Superior temporal gyrus (tissue), 1 donor: ENCODE results near the gene BRINP3.

Experiments
- DNase-seq: peaks from one replicate; pipeline ENCODE4 v3.0.0-alpha.2; 2016; ENCODE audit errors: extremely low spot score

Gene BRINP3

GRCh38 chr1:190322274-190322673 is 155.4 kb downstream of the BRINP3 start:
- no peak for DNase-seq

GRCh38 chr1:190320952-190321351 is 156.7 kb downstream of the BRINP3 start:
- DNase-seq, result no peak

GRCh38 chr1:190312763-190313162 is 164.9 kb downstream of the BRINP3 start:
- no peak for DNase-seq

GRCh38 chr1:190303501-190303900 is 174.2 kb downstream of the BRINP3 start:
- DNase-seq, result no peak

- DNase-seq, result no peak
These were observed 181.2 kb downstream of the BRINP3 start for GRCh38 chr1:190296453-190296852.

GRCh38 chr1:190289897-190290296 is 187.8 kb downstream of the BRINP3 start:
- DNase-seq, result no peak

GRCh38 chr1:190286111-190286510 is 191.6 kb downstream of the BRINP3 start:
- DNase-seq, result no peak

- DNase-seq, result no peak
These were observed 200.6 kb downstream of the BRINP3 start for GRCh38 chr1:190277107-190277506.

GRCh38 chr1:190274721-190275120 is 202.9 kb downstream of the BRINP3 start:
- no peak for DNase-seq

- no peak for DNase-seq
These were observed 204.5 kb downstream of the BRINP3 start for GRCh38 chr1:190273161-190273560.

GRCh38 chr1:190262538-190262937 is 215.1 kb downstream of the BRINP3 start:
- no peak for DNase-seq

GRCh38 chr1:190259424-190259823 is 218.2 kb downstream of the BRINP3 start:
- DNase-seq, result no peak

GRCh38 chr1:190258003-190258402 is 219.7 kb downstream of the BRINP3 start:
- DNase-seq, result no peak

- DNase-seq, result no peak
These were observed 225.6 kb downstream of the BRINP3 start for GRCh38 chr1:190252046-190252445.

- no peak for DNase-seq
These were observed 227.3 kb downstream of the BRINP3 start for GRCh38 chr1:190250368-190250767.

GRCh38 chr1:190244406-190244805 is 233.3 kb downstream of the BRINP3 start:
- DNase-seq, result no peak

GRCh38 chr1:190243056-190243455 is 234.6 kb downstream of the BRINP3 start:
- no peak for DNase-seq

- no peak for DNase-seq
These were observed 251.7 kb downstream of the BRINP3 start for GRCh38 chr1:190226006-190226405.

GRCh38 chr1:190212450-190212849 is 265.2 kb downstream of the BRINP3 start:
- no peak for DNase-seq

- no peak for DNase-seq
These were observed 269.9 kb downstream of the BRINP3 start for GRCh38 chr1:190207733-190208132.

GRCh38 chr1:190205713-190206112 is 272.0 kb downstream of the BRINP3 start:
- no peak for DNase-seq

GRCh38 chr1:190196020-190196419 is 281.6 kb downstream of the BRINP3 start:
- DNase-seq, result no peak

- no peak for DNase-seq
These were observed 284.1 kb downstream of the BRINP3 start for GRCh38 chr1:190193508-190194115.

- DNase-seq, result no peak
These were observed 285.0 kb downstream of the BRINP3 start for GRCh38 chr1:190192627-190193026.
